Measurements from ENCODE around the gene BTG1.

DNA sequence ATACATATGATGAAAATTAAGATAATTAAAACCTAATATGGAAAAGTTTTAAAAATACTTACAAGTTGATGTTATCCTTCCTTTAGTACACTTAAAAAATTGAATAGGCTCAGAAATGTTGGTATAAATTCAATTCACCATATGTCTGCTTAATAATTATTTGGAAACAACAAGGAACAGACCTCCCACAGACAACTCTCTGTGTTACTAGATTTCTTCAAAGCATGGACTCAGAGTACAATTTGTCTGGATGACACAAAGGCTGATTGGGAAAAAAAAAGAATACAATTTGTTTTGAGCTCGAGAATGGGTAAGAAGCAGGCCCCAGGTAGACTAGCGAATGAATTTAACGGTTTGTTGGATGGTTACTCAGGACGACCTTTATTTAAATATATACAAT is 48.9 kb upstream of the BTG1 start:
- TF ChIP-seq EZH2 (IDR thresholded peaks at IDR 0.05; ENCODE audit: borderline replicate concordance, low read length): no peak
- TF ChIP-seq, protein P1, sequence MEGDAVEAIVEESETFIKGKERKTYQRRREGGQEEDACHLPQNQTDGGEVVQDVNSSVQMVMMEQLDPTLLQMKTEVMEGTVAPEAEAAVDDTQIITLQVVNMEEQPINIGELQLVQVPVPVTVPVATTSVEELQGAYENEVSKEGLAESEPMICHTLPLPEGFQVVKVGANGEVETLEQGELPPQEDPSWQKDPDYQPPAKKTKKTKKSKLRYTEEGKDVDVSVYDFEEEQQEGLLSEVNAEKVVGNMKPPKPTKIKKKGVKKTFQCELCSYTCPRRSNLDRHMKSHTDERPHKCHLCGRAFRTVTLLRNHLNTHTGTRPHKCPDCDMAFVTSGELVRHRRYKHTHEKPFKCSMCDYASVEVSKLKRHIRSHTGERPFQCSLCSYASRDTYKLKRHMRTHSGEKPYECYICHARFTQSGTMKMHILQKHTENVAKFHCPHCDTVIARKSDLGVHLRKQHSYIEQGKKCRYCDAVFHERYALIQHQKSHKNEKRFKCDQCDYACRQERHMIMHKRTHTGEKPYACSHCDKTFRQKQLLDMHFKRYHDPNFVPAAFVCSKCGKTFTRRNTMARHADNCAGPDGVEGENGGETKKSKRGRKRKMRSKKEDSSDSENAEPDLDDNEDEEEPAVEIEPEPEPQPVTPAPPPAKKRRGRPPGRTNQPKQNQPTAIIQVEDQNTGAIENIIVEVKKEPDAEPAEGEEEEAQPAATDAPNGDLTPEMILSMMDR (conservative IDR thresholded peaks at IDR 0.05 in 1 of 2, IDR thresholded peaks at IDR 0.05 in 1 of 2; ENCODE audit: extremely low read depth in 1 of 2, insufficient read depth in 1 of 2, low read depth in 1 of 2, low read length in 2 of 2): no peak
